NB4 (cell line): Measurements from ENCODE around the gene UBN2.

Source experiments
- DNase-seq: peaks from one replicate; pipeline ENCODE4 v3.0.0; 2010; ENCODE audit warnings: low read depth
- H3K4me3 ChIP-seq: one replicate; pipeline ENCODE4 v1.5.1; 2011; ENCODE audit warnings: mild to moderate bottlenecking, low read depth, low read length, moderate library complexity
- CTCF ChIP-seq: IDR thresholded peaks from one replicate; pipeline ENCODE4 v1.5.1; 2012; ENCODE audit warnings: low read depth, low read length
- MYC ChIP-seq: IDR thresholded peaks from 2 replicates; pipeline ENCODE4 v1.6.1; 2011; ENCODE audit warnings: low read depth, low read length
- POLR2A ChIP-seq: IDR thresholded peaks from 2 replicates; pipeline ENCODE4 v1.6.1; 2011; ENCODE audit warnings: mild to moderate bottlenecking; ENCODE audit not compliant: insufficient read length; ENCODE audit errors: extremely low read depth
- TF ChIP-seq, protein P1 (sequence below): IDR thresholded peaks from 2 replicates; pipeline ENCODE4 v1.6.1; 2011; ENCODE audit warnings: low read depth, low read length

Gene UBN2

GRCh38 chr7:139255290-139255689 is 24.3 kb downstream of the UBN2 start:
- H3K4me3 ChIP-seq, result no peak overlapping the region
- no peak for DNase-seq
- TF ChIP-seq, protein P1, sequence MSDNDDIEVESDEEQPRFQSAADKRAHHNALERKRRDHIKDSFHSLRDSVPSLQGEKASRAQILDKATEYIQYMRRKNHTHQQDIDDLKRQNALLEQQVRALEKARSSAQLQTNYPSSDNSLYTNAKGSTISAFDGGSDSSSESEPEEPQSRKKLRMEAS, result no peak
- TF ChIP-seq POLR2A (no peak), CTCF (no peak), MYC (no peak)

DNA sequence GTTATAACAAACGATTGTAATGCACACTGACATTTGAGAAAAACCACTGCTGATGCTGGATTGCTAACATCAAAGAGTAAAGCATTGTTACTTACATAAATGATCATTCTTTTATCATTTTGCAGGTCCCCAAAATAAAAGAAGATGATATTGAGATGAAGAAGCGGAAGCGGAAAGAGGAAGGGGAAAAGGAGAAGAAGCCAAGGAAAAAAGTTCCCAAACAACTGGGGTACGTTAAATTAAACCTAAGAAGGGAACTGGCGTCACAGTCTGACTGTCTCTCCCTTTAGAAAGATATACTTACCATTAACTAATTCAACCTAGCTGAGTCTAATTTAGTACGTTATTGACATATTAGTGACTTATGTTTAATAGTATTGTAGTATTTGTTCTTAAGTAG is 28.1 kb downstream of the UBN2 start:
- DNase-seq, result no peak
- TF ChIP-seq POLR2A (no peak), CTCF (no peak), MYC (no peak)
- TF ChIP-seq, protein P1, result no peak
- H3K4me3 ChIP-seq, result no peak overlapping the region

DNA sequence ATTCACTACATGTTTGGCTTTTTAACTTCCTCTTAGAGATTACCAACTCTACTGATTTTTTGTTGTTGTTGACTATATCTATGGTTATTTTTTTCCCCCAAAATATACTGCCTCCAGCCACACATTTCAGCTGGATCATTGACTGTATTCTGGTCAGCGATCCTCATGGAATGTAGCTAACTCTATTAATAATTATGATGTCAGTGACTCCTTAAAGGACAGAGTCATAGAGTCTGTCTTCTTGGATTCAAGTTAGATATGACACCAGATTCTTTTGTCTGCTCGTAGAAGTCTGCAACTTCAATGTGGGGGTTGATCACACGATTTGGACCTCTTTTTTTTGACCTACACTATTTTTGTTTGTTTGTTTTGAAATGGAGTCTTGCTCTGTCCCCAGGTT is 33.2 kb downstream of the UBN2 start:
- DNase-seq, result no peak
- no peak overlapping the region for H3K4me3 ChIP-seq
- no peak for TF ChIP-seq MYC

DNA sequence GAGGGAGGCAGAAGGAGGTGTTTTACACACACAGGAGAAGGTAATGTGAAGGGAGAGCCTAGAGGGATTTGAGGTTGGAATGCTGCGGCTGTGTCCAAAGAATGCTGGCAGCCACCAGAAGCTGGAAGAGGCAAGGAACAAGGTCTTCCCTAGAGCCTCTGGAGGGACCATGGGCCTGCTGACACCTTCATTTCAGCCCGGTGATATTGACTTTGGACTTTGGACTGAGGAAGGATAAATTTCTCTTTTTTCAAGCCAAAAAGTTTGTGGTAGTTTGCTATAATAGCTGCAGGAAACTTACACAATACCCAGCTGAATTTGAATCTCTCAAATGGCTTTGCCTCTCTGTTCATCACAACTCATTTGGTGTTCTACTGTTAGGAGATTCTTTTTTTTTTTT is 34.6 kb downstream of the UBN2 start:
- no peak for DNase-seq
- TF ChIP-seq, protein P1, result no peak
- TF ChIP-seq POLR2A (no peak), CTCF (no peak), MYC (no peak)
- no peak overlapping the region for H3K4me3 ChIP-seq

DNA sequence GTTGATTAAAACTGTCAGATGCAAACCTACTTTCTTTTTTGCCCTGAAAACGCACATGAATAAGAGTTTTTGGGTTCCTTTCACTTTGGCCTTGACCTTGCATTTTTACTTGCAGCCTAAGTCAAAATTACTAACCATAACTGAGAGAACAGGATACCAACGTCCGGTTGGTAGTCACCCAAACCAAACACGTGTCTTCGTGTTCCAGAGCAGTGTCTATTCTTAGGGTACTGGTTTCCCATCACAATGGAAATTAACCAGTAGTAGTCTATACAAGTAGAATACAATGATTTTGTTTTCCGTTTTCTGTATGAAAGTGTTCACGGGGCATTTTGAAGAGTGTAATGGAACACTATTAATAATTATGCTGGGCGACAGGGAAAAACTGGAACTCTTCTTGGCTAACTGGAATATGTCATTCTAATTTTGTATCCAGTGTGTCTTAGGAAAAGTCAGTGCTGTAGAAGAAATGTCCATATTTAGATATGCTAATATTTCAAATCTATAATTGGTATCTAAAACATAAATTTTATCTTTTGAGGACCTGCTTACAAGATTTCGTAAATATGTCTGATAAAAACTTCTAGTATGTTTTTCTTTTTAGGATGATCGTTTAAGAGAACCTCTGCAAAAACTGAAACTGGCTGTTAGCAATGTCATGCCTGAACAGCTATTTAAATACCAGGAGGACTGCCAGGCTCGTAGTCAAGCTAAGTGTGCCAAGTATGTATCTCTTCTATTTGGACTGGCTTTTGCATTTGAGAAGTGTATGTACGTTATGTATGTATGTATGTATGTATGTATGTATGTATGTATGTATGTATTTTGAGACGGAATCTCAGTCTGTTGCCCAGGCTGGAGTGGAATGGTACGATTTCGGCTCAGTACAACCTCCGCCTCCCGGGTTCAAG is 40.9 kb downstream of the UBN2 start:
- no peak overlapping the region for H3K4me3 ChIP-seq
- TF ChIP-seq POLR2A, result no peak
- TF ChIP-seq, protein P1, result no peak
- TF ChIP-seq CTCF, result no peak
- TF ChIP-seq MYC, result no peak
- no peak for DNase-seq

GRCh38 chr7:139284252-139284896 is 53.3 kb downstream of the UBN2 start:
- DNase-seq, result no peak
- no peak for TF ChIP-seq POLR2A
- TF ChIP-seq MYC, result no peak
- no peak for TF ChIP-seq CTCF
- TF ChIP-seq, protein P1, result no peak
- no peak overlapping the region for H3K4me3 ChIP-seq
